ENCODE measurements around the gene SLC26A1. TPM values are rescaled to one million over a fixed set of nuclear protein-coding genes. Genes with fewer than 3 reads are reported as not detected.

Gene SLC26A1
- total and polyA plus RNA-seq, 2 of the 13 experiments (the other 11 are each of a cell fraction or from before 2014, with no cell fraction given): 5.4 to 22.9 TPM

- TF ChIP-seq ARID4A (CRISPR knock-in tag; IDR thresholded peaks at IDR 0.05; ENCODE audit: borderline replicate concordance): peak; percentile 85; the same call in 1 of the 2 replicates
- no peak for TF ChIP-seq ZBTB46 (CRISPR knock-in tag; IDR thresholded peaks at IDR 0.05; ENCODE audit: borderline replicate concordance)
- peak; percentile 90 for TF ChIP-seq HNF4A (CRISPR knock-in tag; IDR thresholded peaks at IDR 0.05)
- 0 out of 2 replicates have a peak, but pooled peaks have one; percentile 92 for TF ChIP-seq SMAD3 (CRISPR knock-in tag; IDR thresholded peaks at IDR 0.05)
- TF ChIP-seq ZNF740 (CRISPR knock-in tag; IDR thresholded peaks at IDR 0.05): no peak
- 0 out of 2 replicates have a peak, but pooled peaks have one; percentile 11 for TF ChIP-seq ZFP37 (CRISPR knock-in tag; IDR thresholded peaks at IDR 0.05; ENCODE audit: borderline replicate concordance)
- TF ChIP-seq ZNF326 (CRISPR knock-in tag; IDR thresholded peaks at IDR 0.05; ENCODE audit: borderline replicate concordance): no peak
- TF ChIP-seq FOXM1 (CRISPR knock-in tag; IDR thresholded peaks at IDR 0.05): no peak
- TF ChIP-seq ZNF576 (CRISPR knock-in tag; IDR thresholded peaks at IDR 0.05): no peak
- TF ChIP-seq SP1 (IDR thresholded peaks at IDR 0.05): no peak
- peak; percentile 75 for TF ChIP-seq SP1 (CRISPR knock-in tag; IDR thresholded peaks at IDR 0.05)
- TF ChIP-seq ZNF772 (CRISPR knock-in tag; IDR thresholded peaks at IDR 0.05): 0 out of 2 replicates have a peak, but pooled peaks have one; percentile 11
- no peak; the same call in 1 of the 2 replicates for TF ChIP-seq ZNF737 (CRISPR knock-in tag; IDR thresholded peaks at IDR 0.05; ENCODE audit: borderline replicate concordance)
- 0 out of 2 replicates have a peak, but pooled peaks have one; percentile 8 for TF ChIP-seq NFIB (CRISPR knock-in tag; IDR thresholded peaks at IDR 0.05; ENCODE audit: borderline replicate concordance)
- TF ChIP-seq NRL (CRISPR knock-in tag; IDR thresholded peaks at IDR 0.05; ENCODE audit: borderline replicate concordance): no peak
- TF ChIP-seq ZGPAT (CRISPR knock-in tag; IDR thresholded peaks at IDR 0.05): peak; percentile 80
- TF ChIP-seq ISL2 (CRISPR knock-in tag; IDR thresholded peaks at IDR 0.05): 0 out of 2 replicates have a peak, but pooled peaks have one; percentile 48
- peak; percentile 100 for TF ChIP-seq IRF2 (CRISPR knock-in tag; IDR thresholded peaks at IDR 0.05)
- TF ChIP-seq ZNF619 (CRISPR knock-in tag; IDR thresholded peaks at IDR 0.05): peak; percentile 73; the same call in 1 of the 2 replicates
- peak; percentile 72; the same call in 1 of the 2 replicates for TF ChIP-seq DR1 (CRISPR knock-in tag; IDR thresholded peaks at IDR 0.05)
- peak; percentile 33 for TF ChIP-seq ZSCAN31 (CRISPR knock-in tag; IDR thresholded peaks at IDR 0.05; ENCODE audit: low read depth)
- peak; percentile 76 for TF ChIP-seq BCL6 (CRISPR knock-in tag; IDR thresholded peaks at IDR 0.05)
These were observed 700 bp downstream of the SLC26A1 start (continued) for GRCh38 chr4:992297-993110.

Measured in HepG2 (cell line).